SU-DHL-6 (cell line): ENCODE results near the gene CASKIN2.

Experiments
- CTCF ChIP-seq: fragments of 200-600 bp; sonication (generic); IDR thresholded peaks from one replicate; pipeline ENCODE4 v1.5.1; 2017; ENCODE audit warnings: antibody characterized with exemption, mild to moderate bottlenecking, low read length, moderate library complexity; ENCODE audit not compliant: insufficient read depth, poor library complexity, severe bottlenecking
- EZH2phosphoT487 ChIP-seq: fragments of 200-600 bp; sonication (generic), shearing (Covaris generic); conservative IDR thresholded peaks from 2 replicates; pipeline ENCODE4 v1.6.1; 2018; ENCODE audit warnings: mild to moderate bottlenecking, antibody characterized with exemption, low read length, moderate library complexity, mixed read lengths

GRCh38 chr17:75502721-75503329, 12.5 kb downstream of the CASKIN2 start:
- TF ChIP-seq CTCF (no peak), EZH2phosphoT487 (no peak)
